Measurements from ENCODE around the gene RHOB.
"Not testable (repeated sequence)": the region's sequence is repeated elsewhere in the genome, so short reads cannot be mapped to it uniquely, and the experiment has no call there.

Gene RHOB

DNA sequence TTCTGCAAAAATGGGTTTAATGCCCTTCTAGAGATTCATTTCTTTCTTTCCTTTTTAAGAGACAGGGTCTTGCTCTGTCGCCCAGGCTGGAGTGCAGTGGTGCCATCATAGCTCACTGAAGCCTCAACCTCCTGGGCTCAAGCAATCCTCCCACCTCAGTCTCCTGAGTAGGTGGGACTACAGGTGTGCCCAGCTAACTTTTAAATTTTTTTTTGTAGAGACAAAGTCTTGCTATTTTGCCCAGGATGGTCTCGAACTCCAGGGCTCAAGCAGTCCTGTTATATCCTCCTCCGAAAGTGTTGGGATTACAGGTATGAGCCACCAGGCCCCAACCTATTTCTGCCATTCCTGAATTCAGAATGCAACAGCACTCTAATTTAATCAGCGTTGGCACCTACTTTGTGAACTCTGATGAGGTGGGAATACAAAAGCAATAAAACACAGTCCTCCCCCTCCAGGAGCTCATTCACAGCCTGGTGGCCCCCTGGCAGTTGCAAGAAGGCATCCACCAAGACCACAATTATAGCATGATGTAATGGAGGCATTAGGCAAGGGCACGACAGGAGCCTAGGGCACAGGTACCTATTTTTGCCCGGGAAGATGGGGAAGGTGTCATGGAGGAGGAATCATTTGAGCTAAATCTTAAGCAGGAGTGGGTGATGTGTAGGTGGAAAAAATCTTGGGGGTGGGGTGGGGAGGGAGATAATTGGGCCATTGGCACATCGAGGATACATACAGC lies 5.1 kb downstream of the RHOB start:
- no peak for DNase-seq (ENCODE audit: low read depth in 2 of 2)

DNA sequence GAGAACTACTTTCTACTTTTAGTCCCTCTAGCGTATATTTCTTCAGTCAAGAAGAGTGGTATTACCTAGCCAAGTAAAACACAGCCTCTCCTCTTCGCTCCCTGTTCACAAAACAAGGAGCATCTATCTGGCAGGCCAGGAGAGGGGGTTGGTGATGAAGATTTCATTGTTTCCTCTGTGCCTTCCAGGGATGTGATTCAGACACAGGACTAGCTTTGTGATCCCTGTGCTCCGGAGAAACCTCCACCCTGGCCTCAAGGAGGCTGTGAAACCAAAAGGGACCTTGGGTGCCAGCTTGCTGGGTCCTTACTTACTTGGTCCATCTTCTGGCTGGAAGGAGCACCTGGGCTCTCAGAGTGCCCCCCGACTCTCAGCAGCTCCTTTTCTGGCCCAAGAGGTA lies 5.7 kb downstream of the RHOB start:
- DNase-seq (ENCODE audit: low read depth in 2 of 2), result no peak

DNA sequence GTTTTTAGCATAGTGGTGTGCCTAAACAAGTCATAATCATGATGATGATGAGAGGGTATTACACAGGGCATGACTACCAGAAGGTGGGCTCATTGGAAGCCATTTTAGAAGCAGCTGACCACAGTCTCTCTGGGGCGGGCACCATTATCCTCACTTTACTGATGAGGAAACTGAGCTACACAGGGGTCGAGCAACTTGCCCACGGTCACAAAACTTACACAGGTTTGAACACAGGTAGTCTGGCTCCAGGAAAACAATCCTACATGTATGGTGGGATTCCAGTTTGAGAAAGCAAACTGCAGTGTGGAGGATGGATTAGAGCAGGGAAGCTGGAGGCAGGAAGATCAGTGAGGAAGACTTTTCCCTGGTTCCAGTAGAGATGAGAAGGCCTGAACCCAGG lies 6.2 kb downstream of the RHOB start:
- DNase-seq (ENCODE audit: low read depth in 2 of 2), result no peak

DNA sequence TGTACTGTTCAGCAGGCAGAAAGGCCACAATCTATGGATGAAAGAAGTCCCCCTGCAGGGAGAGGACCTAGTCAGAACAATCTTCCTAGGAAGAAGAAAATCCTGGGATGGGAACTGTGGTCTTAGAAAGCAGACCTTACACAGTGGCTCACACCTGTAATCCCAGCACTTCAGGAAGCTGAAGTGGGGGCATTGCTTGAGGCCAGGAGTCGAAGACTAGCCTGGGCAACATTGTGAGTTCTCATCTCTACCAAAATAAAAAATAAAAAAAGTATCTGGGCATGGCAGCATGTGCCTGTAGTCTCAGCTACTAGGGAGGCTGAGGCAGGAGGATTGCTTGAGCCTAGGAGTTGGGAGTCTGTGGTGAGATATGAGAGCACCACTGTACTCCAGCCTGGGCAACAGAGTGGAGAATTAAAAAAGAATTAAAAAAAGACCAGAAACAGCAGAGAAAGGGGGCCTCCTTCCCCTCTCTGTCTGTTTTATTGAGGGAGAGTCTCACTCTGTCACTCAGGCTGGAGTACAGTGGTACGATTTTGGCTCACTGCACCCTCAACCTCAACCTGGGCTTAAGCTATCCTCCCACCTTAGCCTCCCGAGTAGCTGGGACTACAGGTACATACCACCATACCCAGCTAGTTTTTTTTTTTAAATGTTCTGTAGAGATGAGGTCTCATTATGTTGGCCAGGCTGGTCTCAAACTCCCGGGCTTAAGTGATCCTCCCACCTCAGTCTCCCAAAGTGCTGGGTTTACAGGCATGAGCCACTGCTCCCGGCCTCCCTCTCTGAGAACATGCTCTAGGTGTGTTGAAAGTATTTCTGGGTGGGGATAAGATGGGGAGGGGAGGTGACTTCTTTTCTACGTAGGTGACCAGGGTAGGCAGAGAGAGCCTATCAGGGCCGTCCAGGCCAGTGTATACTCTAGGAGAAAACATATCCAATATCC lies 7.4 kb downstream of the RHOB start:
- no peak for DNase-seq (ENCODE audit: low read depth in 2 of 2)

DNA sequence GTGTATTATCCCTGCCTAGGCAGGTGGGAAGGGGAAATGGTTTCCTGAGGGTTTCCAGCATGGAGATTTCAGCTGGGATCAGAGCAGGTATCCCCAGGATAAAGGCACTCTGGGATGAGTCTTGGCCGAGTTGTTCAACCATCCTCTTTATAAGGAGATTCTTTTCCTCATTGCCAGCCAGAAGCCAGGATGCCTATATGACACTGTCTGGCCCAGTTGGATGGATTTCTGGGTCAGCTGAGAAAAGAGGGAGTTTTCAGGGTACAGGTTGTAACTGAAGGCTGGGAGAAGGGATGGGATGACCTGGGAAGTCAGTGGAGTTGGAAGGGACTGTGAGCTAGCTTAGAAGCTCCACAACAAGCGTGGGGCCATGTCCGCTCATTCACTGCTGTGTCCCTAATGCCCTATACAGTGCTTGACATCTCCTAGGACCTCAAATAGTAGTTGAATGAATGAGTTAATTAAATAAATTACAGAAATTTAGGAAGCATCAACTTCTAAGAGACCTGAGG lies 8.3 kb downstream of the RHOB start:
- no peak for DNase-seq (ENCODE audit: low read depth in 2 of 2)

DNA sequence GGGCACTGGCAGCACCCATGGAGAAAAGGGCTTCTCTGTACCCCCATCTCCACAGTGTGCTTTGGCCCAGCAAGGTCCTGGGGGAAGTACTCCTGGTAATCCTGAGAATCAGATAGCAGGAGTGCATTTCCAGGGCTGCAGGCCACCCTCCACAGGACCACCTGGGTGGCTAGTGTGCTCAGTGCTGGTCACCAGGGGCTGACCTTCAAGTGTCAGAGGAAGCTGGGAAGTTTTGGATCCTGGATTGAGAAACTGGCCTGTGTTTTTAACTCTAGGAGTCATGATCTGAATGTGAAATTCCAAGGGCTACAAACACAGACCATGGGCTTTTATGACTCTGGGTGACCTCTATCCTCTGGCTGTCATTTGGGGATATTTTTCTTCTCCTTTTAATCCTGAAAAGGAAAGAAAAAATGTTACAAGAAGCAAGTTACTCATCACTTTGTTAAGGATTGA lies 9.3 kb downstream of the RHOB start:
- no peak for DNase-seq (ENCODE audit: low read depth in 2 of 2)

DNA sequence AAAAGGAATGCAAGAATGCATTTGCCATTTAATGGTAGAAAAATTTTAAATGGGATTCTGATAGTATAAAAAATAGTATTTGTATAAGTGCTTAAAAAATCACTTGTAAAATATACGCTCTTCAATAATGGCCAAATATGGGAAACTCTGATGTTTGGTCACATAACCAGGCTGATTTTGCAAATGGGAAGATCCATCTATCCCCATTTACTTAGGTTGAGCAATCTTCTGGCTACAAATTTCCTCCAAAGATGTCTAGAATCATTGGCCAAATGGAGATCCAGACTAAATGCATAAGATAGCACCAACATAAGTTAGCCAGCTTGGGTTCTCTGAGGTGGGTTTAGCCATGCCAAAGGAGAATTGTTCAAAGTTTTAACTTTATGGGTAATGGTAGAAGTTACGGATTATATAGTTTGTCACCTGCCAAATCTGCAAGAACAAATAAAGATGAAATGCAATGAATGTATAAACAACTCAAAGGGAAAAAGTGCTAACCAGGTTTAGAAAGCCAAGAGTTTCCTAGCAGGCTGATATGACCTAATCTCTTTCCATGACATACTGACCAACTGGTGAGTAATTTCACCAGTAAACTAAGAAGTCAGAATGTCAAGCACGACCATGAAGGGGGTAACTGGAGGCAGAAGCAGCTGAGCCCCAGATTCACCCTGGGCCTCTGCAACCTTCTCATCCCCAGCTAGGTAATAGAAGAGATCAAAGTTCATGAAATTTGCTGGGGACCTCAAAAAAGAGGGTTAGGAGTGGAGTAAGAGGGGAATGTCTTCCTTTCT lies 10.0 kb downstream of the RHOB start:
- no peak for DNase-seq (ENCODE audit: low read depth in 2 of 2)

DNA sequence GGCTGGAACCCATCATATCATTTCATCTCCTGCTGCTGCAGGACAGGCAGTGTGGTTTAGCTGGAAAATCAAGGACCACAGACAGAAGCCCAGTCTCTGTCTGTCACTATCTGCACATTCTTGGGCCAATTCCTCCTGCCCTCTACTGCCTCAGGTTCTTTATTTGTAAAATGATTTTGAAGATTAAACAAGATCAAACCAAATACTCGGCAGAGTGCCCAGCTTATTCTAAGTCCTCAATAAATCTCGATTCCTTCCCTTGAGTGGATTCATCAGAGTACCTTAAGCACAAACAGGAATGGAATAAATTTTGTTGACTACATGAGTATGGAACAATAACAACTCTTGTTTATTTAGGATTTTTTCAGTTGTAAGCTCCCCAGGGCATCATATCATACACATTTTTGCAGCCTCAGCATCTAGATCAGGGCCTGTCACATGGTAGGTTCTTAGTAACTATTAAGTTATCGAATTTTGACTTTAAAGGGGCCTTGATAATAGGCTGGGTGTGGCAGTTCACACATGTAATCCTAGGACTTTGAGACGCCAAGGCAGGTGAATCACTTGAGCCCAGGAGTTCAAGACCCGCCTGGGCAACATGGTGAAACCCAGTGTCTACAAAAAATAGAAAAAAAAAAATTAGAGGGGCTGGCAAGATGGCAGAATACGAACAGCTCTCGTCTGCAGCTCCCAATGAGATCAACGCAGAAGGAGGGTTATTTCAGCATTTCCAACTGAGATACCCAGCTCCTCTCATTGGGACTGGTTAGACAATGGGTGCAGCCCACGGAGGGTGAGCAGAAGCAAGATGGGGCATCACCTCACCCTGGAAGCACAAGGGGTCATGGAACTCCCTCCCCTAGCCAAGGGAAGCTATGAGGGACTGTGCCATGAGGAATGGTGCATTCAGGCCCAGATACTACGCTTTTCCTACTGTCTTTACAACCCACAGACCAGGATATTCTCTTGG lies 11.1 kb downstream of the RHOB start:
- no peak for DNase-seq (ENCODE audit: low read depth in 2 of 2)

DNA sequence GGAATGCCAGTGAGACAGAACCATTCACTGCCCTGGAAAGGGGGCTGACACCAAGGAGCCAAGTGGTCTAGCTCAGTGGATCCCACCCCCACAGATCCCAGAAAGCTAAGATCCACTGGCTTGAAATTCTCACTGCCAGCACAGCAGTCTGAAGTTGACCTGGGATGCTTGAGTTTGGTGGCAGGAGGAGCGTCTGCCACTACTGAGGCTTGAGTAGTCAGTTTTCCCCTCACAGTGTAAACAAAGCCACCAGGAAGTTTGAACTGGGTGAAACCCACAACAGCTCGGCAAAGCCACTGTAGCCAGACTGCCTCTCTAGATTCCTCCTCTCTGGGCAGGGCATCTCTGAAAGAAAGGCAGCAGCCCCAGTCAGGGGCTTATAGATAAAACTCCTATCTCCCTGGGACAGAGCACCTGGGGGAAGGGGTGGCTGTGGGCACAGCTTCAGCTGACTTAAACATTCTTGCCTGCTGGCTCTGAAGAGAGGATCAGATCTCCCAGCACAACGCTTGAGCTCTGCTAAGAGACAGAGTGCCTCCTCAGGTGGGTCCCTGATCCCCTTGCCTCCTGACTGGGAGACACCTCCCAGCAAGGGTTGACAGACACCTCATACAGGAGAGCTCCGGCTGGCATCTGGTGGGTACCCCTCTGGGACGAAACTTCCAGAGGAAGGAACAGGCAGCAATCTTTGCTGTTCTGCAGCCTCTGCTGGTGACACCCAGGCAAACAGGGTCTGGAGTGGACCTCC lies 12.0 kb downstream of the RHOB start:
- DNase-seq (ENCODE audit: low read depth in 2 of 2), result not testable (repeated sequence)

DNA sequence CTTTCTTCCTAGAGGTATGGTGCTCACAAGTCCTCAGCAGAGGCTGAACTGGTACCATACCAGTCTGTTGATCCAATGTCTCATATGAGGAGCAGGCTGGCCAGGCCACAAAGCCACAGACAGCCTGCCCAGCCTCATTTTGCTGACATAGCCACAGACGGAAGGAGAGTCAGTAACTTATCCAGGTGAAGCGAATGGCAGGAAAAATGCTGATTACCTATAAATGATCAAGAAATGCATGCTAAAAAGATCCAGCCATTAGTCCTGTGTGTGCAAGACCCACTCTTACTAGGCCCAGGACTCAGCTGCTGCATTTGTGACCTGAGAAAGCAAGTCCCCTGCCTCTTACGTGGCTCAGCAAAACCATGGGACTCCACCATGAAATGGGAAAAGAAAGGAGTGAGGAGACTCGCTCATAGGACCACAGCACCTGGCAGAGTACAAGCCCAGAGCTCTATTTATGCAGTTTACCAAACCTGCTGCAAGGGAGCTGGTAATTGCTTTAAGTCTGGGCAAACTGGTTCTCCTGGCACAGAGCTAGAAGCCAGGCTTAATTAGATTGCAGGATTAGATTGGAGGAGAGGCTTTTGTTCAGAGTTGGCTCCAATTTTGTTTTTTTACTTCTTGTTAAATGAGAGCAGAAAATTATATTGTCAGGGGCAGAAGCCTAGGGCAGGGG lies 19.0 kb downstream of the RHOB start:
- no peak for DNase-seq (ENCODE audit: low read depth in 2 of 2)

DNA sequence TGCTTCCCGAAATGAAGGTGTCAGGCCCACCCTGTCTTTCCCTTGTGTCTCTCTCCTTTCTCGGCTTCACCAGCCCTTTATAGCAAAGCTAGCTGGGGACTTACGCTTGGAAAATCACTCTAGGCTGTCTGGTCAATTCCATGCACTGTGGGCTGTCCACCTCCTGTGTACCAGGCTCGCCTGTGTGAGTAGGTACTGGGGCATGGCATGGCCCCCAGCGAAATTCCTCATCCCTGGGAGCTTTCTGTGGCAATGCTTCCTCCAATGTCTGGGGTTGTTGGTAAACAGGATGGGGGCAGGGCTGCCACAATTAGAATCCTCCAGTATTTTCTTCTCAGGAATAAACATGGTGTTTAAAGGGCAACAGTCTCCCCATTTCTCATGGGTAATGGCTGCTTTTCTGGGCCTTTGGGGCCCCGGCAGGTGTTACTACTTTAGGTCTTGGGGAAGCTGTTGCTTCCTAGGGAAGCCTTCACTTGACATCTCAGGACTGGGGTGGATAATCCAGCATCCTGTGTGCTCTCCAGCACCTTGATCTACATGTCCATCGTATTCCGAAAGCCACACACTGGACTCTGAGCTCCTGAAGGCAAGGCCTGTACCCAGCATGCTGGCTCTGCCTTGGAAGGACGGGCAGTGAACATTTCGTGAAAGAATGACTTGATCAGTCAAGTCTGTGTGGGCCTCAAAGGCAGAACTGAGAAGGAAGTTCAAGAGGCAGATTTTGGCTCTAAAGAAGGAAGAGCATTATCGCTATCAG lies 21.1 kb downstream of the RHOB start:
- no peak for DNase-seq (ENCODE audit: low read depth in 2 of 2)

DNA sequence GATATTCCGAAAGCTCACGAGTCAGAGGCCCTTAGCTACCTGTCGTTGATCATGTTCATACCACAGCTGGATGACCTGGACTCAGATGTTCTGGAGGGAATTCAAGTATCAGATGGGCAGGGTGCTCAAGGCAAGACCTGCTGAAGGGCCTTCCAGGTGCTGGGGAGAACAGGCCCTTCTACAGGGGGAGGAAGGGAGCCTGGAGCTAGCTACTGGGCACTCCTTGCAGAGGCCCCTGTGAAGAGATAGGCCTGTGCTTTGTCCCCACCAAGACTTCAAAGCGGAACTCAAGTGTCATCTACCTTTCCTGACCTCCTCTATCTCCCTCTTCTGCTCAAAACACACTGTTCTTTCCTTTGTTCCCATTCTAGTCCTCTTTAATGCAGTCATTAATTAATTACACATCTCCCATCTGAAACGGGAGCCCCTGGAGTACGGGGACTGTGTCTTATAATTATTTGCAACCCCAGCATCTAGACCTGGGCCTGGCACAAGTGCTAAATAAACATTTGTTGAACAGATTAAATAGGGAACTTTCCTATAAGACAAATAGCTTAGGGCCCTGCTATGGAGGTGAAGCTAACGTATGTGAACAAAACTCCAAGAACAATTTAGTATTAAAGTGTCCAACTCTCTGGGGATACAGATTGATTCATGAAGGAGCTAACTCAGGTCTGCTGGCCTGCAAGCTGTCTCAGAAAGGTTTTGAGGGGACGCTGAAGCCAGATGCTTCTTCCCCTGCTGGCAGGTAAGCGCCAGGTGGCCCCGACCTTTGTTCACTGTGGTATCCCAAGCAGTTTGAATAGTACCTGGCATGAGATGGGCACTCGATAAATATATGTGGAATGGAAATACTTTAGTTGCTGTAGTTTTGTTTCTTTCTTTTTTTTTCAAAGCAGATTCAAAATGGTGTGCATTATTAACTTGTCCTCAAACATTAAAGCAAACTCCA lies 22.0 kb downstream of the RHOB start:
- no peak for DNase-seq (ENCODE audit: low read depth in 2 of 2)

DNA sequence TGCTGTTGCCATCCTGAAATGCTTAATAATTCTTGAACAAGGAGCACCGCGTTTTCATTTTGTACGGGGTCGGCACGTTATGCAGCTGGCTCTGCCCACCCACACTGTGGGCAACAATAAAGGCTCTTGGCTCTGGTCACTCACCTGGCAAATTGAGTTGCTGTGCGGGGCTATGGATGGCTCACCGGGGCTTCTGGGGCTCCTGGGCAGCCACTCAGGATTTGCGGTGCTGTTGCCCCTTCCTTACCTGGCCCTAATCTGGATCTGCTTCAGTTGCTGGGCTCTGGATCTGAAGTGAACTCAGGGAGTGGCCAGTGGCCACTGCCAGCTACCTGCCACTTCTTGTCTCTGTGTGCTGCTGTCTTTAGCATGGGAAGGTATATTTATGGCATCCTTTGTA lies 22.7 kb downstream of the RHOB start:
- no peak for DNase-seq (ENCODE audit: low read depth in 2 of 2)

DNA sequence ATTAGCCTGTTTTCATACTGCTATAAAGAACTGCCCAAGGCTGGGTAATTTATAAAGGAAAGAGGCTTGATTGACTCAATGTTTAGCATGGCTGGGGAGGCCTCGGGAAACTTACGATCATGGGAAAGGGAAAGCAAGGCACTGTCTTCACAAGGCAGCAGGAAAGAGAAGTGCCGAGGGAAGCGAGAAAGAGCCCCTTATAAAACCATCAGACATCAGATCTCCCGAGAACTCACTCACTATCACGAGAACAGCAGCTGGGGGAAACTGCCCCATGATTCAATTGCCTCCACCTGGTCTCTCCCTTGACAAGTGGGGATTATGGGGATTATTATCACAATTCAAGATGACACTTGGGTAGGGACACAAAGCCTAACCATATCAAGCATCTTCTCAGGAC lies 23.3 kb downstream of the RHOB start:
- DNase-seq (ENCODE audit: low read depth in 2 of 2), result no peak

DNA sequence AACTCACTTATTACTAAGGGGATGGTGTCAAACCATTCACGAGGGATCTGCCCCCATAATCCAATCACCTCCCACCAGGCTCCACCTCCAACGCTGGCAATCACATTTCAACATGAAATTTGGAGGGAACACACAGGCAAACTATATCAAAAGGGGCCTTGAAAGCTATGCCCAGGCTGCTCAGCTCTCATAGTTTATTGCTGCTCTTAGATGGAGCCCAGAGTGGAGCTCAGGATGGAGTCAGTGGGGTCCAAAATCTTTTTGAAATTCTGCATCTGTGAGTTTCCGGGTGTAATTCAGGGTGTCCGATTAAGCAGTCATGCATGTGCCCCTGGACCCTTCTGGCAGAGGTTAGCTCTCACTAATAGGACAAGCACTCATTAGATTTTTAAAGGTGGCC lies 24.3 kb downstream of the RHOB start:
- no peak for DNase-seq (ENCODE audit: low read depth in 2 of 2)

DNA sequence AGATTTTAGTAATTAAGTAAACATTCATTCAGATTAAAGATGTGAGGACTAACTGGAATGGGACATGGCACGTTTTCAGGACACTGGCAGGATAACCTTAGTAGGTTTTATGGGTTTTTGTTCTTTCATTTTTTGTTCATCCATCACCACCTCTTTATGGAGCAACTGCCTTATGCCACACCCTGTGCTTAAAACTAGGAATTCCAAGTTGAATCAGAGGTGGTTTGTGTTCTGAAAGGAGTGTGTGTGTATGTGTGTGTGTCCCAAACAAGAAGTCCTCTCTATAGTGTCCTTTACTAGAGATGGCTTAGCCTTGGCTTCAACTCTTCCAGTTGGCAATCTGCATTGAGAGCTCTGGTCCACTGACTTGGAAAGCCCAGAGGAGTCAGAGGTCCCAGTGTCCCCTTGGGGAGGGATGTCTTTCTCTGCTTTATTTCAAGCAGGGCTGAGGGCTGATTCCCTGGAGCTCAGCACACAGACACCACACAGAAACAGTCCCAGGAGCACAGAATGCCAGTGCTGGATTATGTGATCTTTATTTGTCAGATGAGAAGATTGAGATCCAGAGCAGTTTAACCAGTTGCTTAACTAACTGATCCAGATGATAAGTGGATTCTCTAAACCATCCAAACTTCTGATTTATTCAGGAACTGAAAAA lies 25.2 kb downstream of the RHOB start:
- no peak for DNase-seq (ENCODE audit: low read depth in 2 of 2)

DNA sequence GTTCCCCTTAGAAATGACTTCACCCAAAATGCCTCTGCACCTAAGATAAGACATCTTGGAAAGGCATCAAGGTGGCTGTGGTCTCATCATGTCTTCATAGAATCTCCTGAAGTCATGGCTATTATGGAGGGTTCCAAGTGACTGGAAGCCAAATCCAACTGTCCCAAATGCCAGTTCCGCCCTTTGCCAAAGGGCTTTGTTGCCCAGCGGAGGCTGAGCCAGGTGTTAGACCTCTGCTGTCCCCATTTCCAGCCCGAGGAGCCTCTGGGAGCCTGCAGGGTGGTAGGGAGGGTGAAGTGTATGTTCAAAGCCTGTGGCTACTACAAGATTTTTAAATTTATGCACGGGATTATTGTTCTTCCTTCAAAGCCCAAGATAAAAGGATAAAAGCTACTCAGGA lies 25.7 kb downstream of the RHOB start:
- no peak for DNase-seq (ENCODE audit: low read depth in 2 of 2)
